HG02798 (cell line): ENCODE results near the gene SERP2.

Source experiments
- ATAC-seq: cut with Tn5 transposase; IDR thresholded peaks from one replicate; pipeline ENCODE4 v1.9.1; 2021; ENCODE audit warnings: mild to moderate bottlenecking; ENCODE audit not compliant: unreplicated experiment, poor library complexity

Gene SERP2

GRCh38 chr13:44385847-44386246, 12.2 kb downstream of the SERP2 start:
- no peak for ATAC-seq

- no peak for ATAC-seq
Measured at GRCh38 chr13:44386913-44387556, 13.4 kb downstream of the SERP2 start.

GRCh38 chr13:44388427-44389059, 14.9 kb downstream of the SERP2 start:
- ATAC-seq: no peak

GRCh38 chr13:44389060-44389666, 15.5 kb downstream of the SERP2 start:
- ATAC-seq: no peak

- no peak for ATAC-seq
Measured at GRCh38 chr13:44389876-44390275, 16.3 kb downstream of the SERP2 start.

GRCh38 chr13:44393391-44393790, 19.8 kb downstream of the SERP2 start:
- no peak for ATAC-seq

GRCh38 chr13:44394658-44395057, 21.0 kb downstream of the SERP2 start:
- ATAC-seq: no peak

- no peak for ATAC-seq
Measured at GRCh38 chr13:44395976-44396694, 22.5 kb downstream of the SERP2 start.

- no peak for ATAC-seq
Measured at GRCh38 chr13:44396701-44397580, 23.3 kb downstream of the SERP2 start.

GRCh38 chr13:44397766-44398223, 24.2 kb downstream of the SERP2 start:
- ATAC-seq: no peak

GRCh38 chr13:44398606-44399005, 25.0 kb downstream of the SERP2 start:
- no peak for ATAC-seq

GRCh38 chr13:44399074-44399473, 25.4 kb downstream of the SERP2 start:
- ATAC-seq: no peak

- ATAC-seq: no peak
Measured at GRCh38 chr13:44400736-44401135, 27.1 kb downstream of the SERP2 start.

GRCh38 chr13:44401577-44401976, 28.0 kb downstream of the SERP2 start:
- no peak for ATAC-seq

- no peak for ATAC-seq
Measured at GRCh38 chr13:44402899-44403445, 29.3 kb downstream of the SERP2 start.

GRCh38 chr13:44403461-44404056, 29.9 kb downstream of the SERP2 start:
- ATAC-seq: no peak

- ATAC-seq: no peak
Measured at GRCh38 chr13:44404261-44405132, 30.9 kb downstream of the SERP2 start.

GRCh38 chr13:44406617-44407016, 33.0 kb downstream of the SERP2 start:
- ATAC-seq: no peak
